ENCODE results near the gene NPAS1. TPM values are rescaled to one million over a fixed set of nuclear protein-coding genes. Genes with fewer than 3 reads are reported as not detected.

The NPAS1 gene
- not detected for polyA plus RNA-seq

- peaks cover 0 to 9% of the 10 kb centered on the region in 2 donors for H3K4me1 Mint-ChIP-seq
- DNase-seq: no peak
- no peaks in the 10 kb centered on the region for H3K9me3 Mint-ChIP-seq
- H3K27me3 Mint-ChIP-seq (ENCODE audit: low read depth in 3 of 3): peaks cover 7 to 22% (median 7%) of the 10 kb centered on the region in 3 donors
- H3K36me3 Mint-ChIP-seq: no peaks in the 10 kb centered on the region
- peak within 1 kb of the TSS in 2 of 5 donors; percentile 20 to 29 for H3K4me3 Mint-ChIP-seq
- no peak within 1 kb of the TSS for H3K27ac Mint-ChIP-seq
These were observed at the start of gene NPAS1 for GRCh38 chr19:47019431-47020041. Gene NPAS1 (plus strand): TSS chr19:47019837. CDS start chr19:47021048, 1,211 bp downstream.

GRCh38 chr19:46970815-46971214, 48.8 kb upstream of the NPAS1 start:
- Mint-ChIP-seq H3K9me3 (no peaks in the 10 kb centered on the region), H3K27ac (no peak overlapping the region), H3K4me1 (peaks cover 41% of the 10 kb centered on the region in 2 donors), H3K27me3 (ENCODE audit: low read depth in 3 of 3) (peaks cover 3 to 5% (median 4%) of the 10 kb centered on the region in 3 donors), H3K36me3 (peaks cover 13 to 30% (median 20%) of the 10 kb centered on the region in 3 donors), H3K4me3 (no peak overlapping the region)
- no peak for DNase-seq

GRCh38 chr19:46972311-46972710, 47.3 kb upstream of the NPAS1 start:
- Mint-ChIP-seq H3K36me3 (peaks cover 12 to 23% (median 15%) of the 10 kb centered on the region in 3 donors), H3K4me1 (peaks cover 42 to 46% of the 10 kb centered on the region in 2 donors), H3K4me3 (no peak overlapping the region), H3K27me3 (ENCODE audit: low read depth in 3 of 3) (peaks cover 2 to 5% (median 5%) of the 10 kb centered on the region in 3 donors), H3K27ac (no peak overlapping the region), H3K9me3 (no peaks in the 10 kb centered on the region)
- no peak for DNase-seq

GRCh38 chr19:46974181-46974580, 45.5 kb upstream of the NPAS1 start:
- DNase-seq: no peak
- peaks cover 42 to 46% of the 10 kb centered on the region in 2 donors for H3K4me1 Mint-ChIP-seq
- H3K9me3 Mint-ChIP-seq: no peaks in the 10 kb centered on the region
- no peak overlapping the region for H3K4me3 Mint-ChIP-seq
- H3K27me3 Mint-ChIP-seq (ENCODE audit: low read depth in 3 of 3): peaks cover 11 to 18% (median 18%) of the 10 kb centered on the region in 3 donors
- no peak overlapping the region for H3K27ac Mint-ChIP-seq
- H3K36me3 Mint-ChIP-seq: peaks cover 9 to 13% (median 10%) of the 10 kb centered on the region in 3 donors

- DNase-seq: no peak
- Mint-ChIP-seq H3K4me3 (no peak overlapping the region), H3K4me1 (peaks cover 40 to 43% of the 10 kb centered on the region in 2 donors), H3K27me3 (ENCODE audit: low read depth in 3 of 3) (peaks cover 12 to 18% (median 17%) of the 10 kb centered on the region in 3 donors), H3K36me3 (peaks cover 2 to 10% (median 2%) of the 10 kb centered on the region in 3 donors), H3K9me3 (no peaks in the 10 kb centered on the region), H3K27ac (no peak overlapping the region)
These were observed 44.4 kb upstream of the NPAS1 start for GRCh38 chr19:46975011-46975924.

- Mint-ChIP-seq H3K36me3 (peaks cover 0 to 10% (median 0%) of the 10 kb centered on the region in 3 donors), H3K27me3 (ENCODE audit: low read depth in 3 of 3) (peaks cover 12 to 19% (median 17%) of the 10 kb centered on the region in 3 donors), H3K27ac (peak overlapping the region in 4 of 6 donors; percentile 18 to 80 (median 41)), H3K4me3 (peak overlapping the region; percentile 53 to 80 (median 62)), H3K9me3 (no peaks in the 10 kb centered on the region), H3K4me1 (peaks cover 47 to 52% of the 10 kb centered on the region in 2 donors)
- no peak for DNase-seq
These were observed 43.5 kb upstream of the NPAS1 start for GRCh38 chr19:46975925-46976782.

- peak overlapping the region; percentile 53 to 80 (median 62) for H3K4me3 Mint-ChIP-seq
- peaks cover 53 to 59% of the 10 kb centered on the region in 2 donors for H3K4me1 Mint-ChIP-seq
- peak; percentile 42 to 51 (median 45) for DNase-seq
- H3K9me3 Mint-ChIP-seq: no peaks in the 10 kb centered on the region
- H3K36me3 Mint-ChIP-seq: peaks cover 0 to 10% (median 0%) of the 10 kb centered on the region in 3 donors
- H3K27me3 Mint-ChIP-seq (ENCODE audit: low read depth in 3 of 3): peaks cover 12 to 19% (median 19%) of the 10 kb centered on the region in 3 donors
- H3K27ac Mint-ChIP-seq: peak overlapping the region; percentile 18 to 80 (median 74)
These were observed 42.8 kb upstream of the NPAS1 start for GRCh38 chr19:46976845-46977320.

GRCh38 chr19:46977548-46977947, 42.1 kb upstream of the NPAS1 start:
- peak overlapping the region in 5 of 6 donors; percentile 9 to 74 (median 31) for H3K27ac Mint-ChIP-seq
- H3K36me3 Mint-ChIP-seq: peaks cover 0 to 8% (median 0%) of the 10 kb centered on the region in 3 donors
- peaks cover 53 to 59% of the 10 kb centered on the region in 2 donors for H3K4me1 Mint-ChIP-seq
- H3K4me3 Mint-ChIP-seq: peak overlapping the region; percentile 0 to 67 (median 46)
- peaks cover 12 to 19% (median 19%) of the 10 kb centered on the region in 3 donors for H3K27me3 Mint-ChIP-seq (ENCODE audit: low read depth in 3 of 3)
- H3K9me3 Mint-ChIP-seq: no peaks in the 10 kb centered on the region
- no peak for DNase-seq

GRCh38 chr19:46978171-46978869, 41.3 kb upstream of the NPAS1 start:
- Mint-ChIP-seq H3K27me3 (ENCODE audit: low read depth in 3 of 3) (peaks cover 12 to 19% (median 19%) of the 10 kb centered on the region in 3 donors), H3K4me1 (peaks cover 53 to 59% of the 10 kb centered on the region in 2 donors), H3K9me3 (no peaks in the 10 kb centered on the region), H3K36me3 (peaks cover 0 to 4% (median 0%) of the 10 kb centered on the region in 3 donors), H3K27ac (peak overlapping the region in 5 of 6 donors; percentile 10 to 76 (median 63)), H3K4me3 (peak overlapping the region; percentile 9 to 36 (median 22))
- peak; percentile 38 to 54 (median 46) for DNase-seq

GRCh38 chr19:46979126-46980105, 40.2 kb upstream of the NPAS1 start:
- peak overlapping the region in 4 of 5 donors; percentile 4 to 43 (median 22) for H3K4me3 Mint-ChIP-seq
- H3K4me1 Mint-ChIP-seq: peaks cover 53 to 59% of the 10 kb centered on the region in 2 donors
- H3K9me3 Mint-ChIP-seq: no peaks in the 10 kb centered on the region
- H3K27ac Mint-ChIP-seq: peak overlapping the region in 3 of 6 donors; percentile 31 to 77 (median 51)
- H3K27me3 Mint-ChIP-seq (ENCODE audit: low read depth in 3 of 3): peaks cover 14 to 19% (median 19%) of the 10 kb centered on the region in 3 donors
- no peak for DNase-seq
- H3K36me3 Mint-ChIP-seq: peaks cover 0 to under 1% (median 0%) of the 10 kb centered on the region in 3 donors

GRCh38 chr19:46980761-46981160, 38.9 kb upstream of the NPAS1 start:
- DNase-seq: no peak
- H3K36me3 Mint-ChIP-seq: no peaks in the 10 kb centered on the region

More at GRCh38 chr19:46980761-46981160, 38.9 kb upstream of the NPAS1 start:
- H3K4me3 Mint-ChIP-seq: peak overlapping the region in 1 of 5 donors; percentile 7
- no peaks in the 10 kb centered on the region for H3K9me3 Mint-ChIP-seq
- H3K27ac Mint-ChIP-seq: no peak overlapping the region
- peaks cover 14 to 19% (median 19%) of the 10 kb centered on the region in 3 donors for H3K27me3 Mint-ChIP-seq (ENCODE audit: low read depth in 3 of 3)
- H3K4me1 Mint-ChIP-seq: peaks cover 53 to 63% of the 10 kb centered on the region in 2 donors
